HG03558 (cell line): ENCODE data around the gene PGK2.
"Not testable (repeated sequence)": the region's sequence is repeated elsewhere in the genome, so short reads cannot be mapped to it uniquely, and the experiment has no call there.

Source experiments
- ATAC-seq: cut with Tn5 transposase; IDR thresholded peaks from one replicate; pipeline ENCODE4 v1.9.1; 2021; ENCODE audit warnings: moderate number of reproducible peaks; ENCODE audit not compliant: unreplicated experiment; ENCODE audit errors: extremely low read depth

PGK2 gene

GRCh38 chr6:49787176-49787575 is at the start of gene PGK2:
PGK2 (minus strand) TSS chr6:49787285; CDS start chr6:49787187, 98 bp downstream.
- no peak for ATAC-seq

GRCh38 chr6:49835140-49835539 is 48.1 kb upstream of the PGK2 start:
- ATAC-seq: no peak

GRCh38 chr6:49833386-49833785 is 46.3 kb upstream of the PGK2 start:
- no peak for ATAC-seq

GRCh38 chr6:49826743-49827406 is 39.8 kb upstream of the PGK2 start:
- ATAC-seq: peak; percentile 93

GRCh38 chr6:49815166-49815565 is 28.1 kb upstream of the PGK2 start:
- no peak for ATAC-seq

GRCh38 chr6:49813248-49813647 is 26.2 kb upstream of the PGK2 start:
- ATAC-seq: no peak

GRCh38 chr6:49806145-49806544 is 19.1 kb upstream of the PGK2 start:
- no peak for ATAC-seq

GRCh38 chr6:49805246-49805645 is 18.2 kb upstream of the PGK2 start:
- no peak for ATAC-seq

GRCh38 chr6:49801525-49801924 is 14.4 kb upstream of the PGK2 start:
- ATAC-seq: no peak

GRCh38 chr6:49799090-49799489 is 12.0 kb upstream of the PGK2 start:
- no peak for ATAC-seq

- ATAC-seq: not testable (repeated sequence)
Observed at GRCh38 chr6:49796842-49797455, 9.9 kb upstream of the PGK2 start.

GRCh38 chr6:49790341-49790740 is 3.3 kb upstream of the PGK2 start:
- ATAC-seq: no peak

GRCh38 chr6:49784272-49784671 is 2.8 kb downstream of the PGK2 start:
- no peak for ATAC-seq

GRCh38 chr6:49782725-49783124 is 4.4 kb downstream of the PGK2 start:
- no peak for ATAC-seq

- ATAC-seq: no peak
Observed at GRCh38 chr6:49782293-49782692, 4.8 kb downstream of the PGK2 start.

- no peak for ATAC-seq
Observed at GRCh38 chr6:49776444-49776843, 10.6 kb downstream of the PGK2 start.

GRCh38 chr6:49775043-49775442 is 12.0 kb downstream of the PGK2 start:
- ATAC-seq: no peak

- ATAC-seq: no peak
Observed at GRCh38 chr6:49772285-49772684, 14.8 kb downstream of the PGK2 start.

GRCh38 chr6:49766762-49767161 is 20.3 kb downstream of the PGK2 start:
- no peak for ATAC-seq

- no peak for ATAC-seq
Observed at GRCh38 chr6:49764571-49765236, 22.4 kb downstream of the PGK2 start.

- no peak for ATAC-seq
Observed at GRCh38 chr6:49744259-49744658, 42.8 kb downstream of the PGK2 start, which contains the start of gene CRISP3. CRISP3 (minus strand) TSS chr6:49744388; CDS start chr6:49744367, 21 bp downstream.
